Endothelial cell of umbilical vein (primary cell): ENCODE measurements around the gene APOC3. TPM values are rescaled to one million over a fixed set of nuclear protein-coding genes. Genes with fewer than 3 reads are reported as not detected.

Source experiments
- BruUV-seq: library from RNA; stranded (reverse); fragments of 400-500 nt; replicated peaks from 2 replicates; lab custom pipeline; 2021; lab: Mats Ljungman, UMichigan
- CTCF ChIA-PET: fragments of 300-600, 350-600 bp; sonication (Branson Sonifier 250); formaldehyde crosslinking; loops from one replicate; lab custom pipeline; 2021; ENCODE audit warnings: antibody characterized with exemption, inconsistent platforms; lab: Charles Lee
- POLR2A ChIA-PET: fragments of 300-600, 350-600 bp; sonication (Branson Sonifier 250); formaldehyde crosslinking; loops from one replicate; lab custom pipeline; 2021; ENCODE audit warnings: antibody characterized with exemption, inconsistent platforms; lab: Charles Lee
- DNase-seq: peaks from one replicate; pipeline ENCODE4 v3.0.0-alpha.2; 2011; ENCODE audit warnings: low read depth, low spot score
- FAIRE-seq: peaks from 2 replicates; lab custom pipeline; 2011; peaks lifted over from hg19 to GRCh38; lab: Jason Lieb, UNC
- H2AFZ ChIP-seq: 2 replicates; pipeline ENCODE4 v1.6.0; 2012; ENCODE audit warnings: low read depth, low read length, control low read depth, inconsistent platforms
- H3K27ac ChIP-seq: 2 replicates; pipeline ENCODE4 v1.5.1; 2011; ENCODE audit warnings: low read depth, mild to moderate bottlenecking, control low read depth, low read length, moderate library complexity; ENCODE audit not compliant: insufficient read depth
- H3K27me3 ChIP-seq, 2 experiments: 2 replicates each; pipeline versions ENCODE4 v1.6.0 to v1.6.1; 2011; ENCODE audit warnings: low read length in 2 of 2, mixed read lengths in 1 of 2; ENCODE audit not compliant: control insufficient read depth in 2 of 2, insufficient read depth in 2 of 2
- H3K36me3 ChIP-seq, 2 experiments: 2 replicates in 1 of 2; 3 replicates in 1 of 2; pipeline ENCODE4 v1.5.1; 2011; ENCODE audit warnings: low read length in 2 of 2, mild to moderate bottlenecking in 1 of 2, moderate library complexity in 1 of 2; ENCODE audit not compliant: control insufficient read depth in 2 of 2, insufficient read depth in 2 of 2; ENCODE audit errors: extremely low read depth in 1 of 2
- H3K4me1 ChIP-seq: 3 replicates; pipeline ENCODE4 v1.5.1; 2011; ENCODE audit warnings: mild to moderate bottlenecking, low read length; ENCODE audit not compliant: control insufficient read depth, insufficient read depth; ENCODE audit errors: extremely low read depth
- H3K4me2 ChIP-seq: 2 replicates; pipeline ENCODE4 v1.6.1; 2011; ENCODE audit warnings: low read length, control low read depth, mixed read lengths; ENCODE audit not compliant: insufficient read depth
- H3K4me3 ChIP-seq, 3 experiments: fragments of 200-600 bp in 1 of 3; sonication (generic), shearing (Covaris generic) in 1 of 3; replicated peaks in 1 of 3; 2 replicates each; pipeline ENCODE4 v1.5.1; 2011 to 2016; ENCODE audit warnings: control low read depth in 3 of 3, low read length in 3 of 3, mild to moderate bottlenecking in 2 of 3, inconsistent platforms in 1 of 3, low read depth in 1 of 3, moderate library complexity in 1 of 3; ENCODE audit not compliant: insufficient read depth in 1 of 3
- H3K79me2 ChIP-seq: 2 replicates; pipeline ENCODE4 v1.6.0; 2012; ENCODE audit warnings: low read length, inconsistent platforms; ENCODE audit not compliant: control insufficient read depth, insufficient read depth
- H3K9ac ChIP-seq: replicated peaks from 2 replicates; pipeline ENCODE3; 2011; ENCODE audit warnings: low read length, control low read depth; ENCODE audit not compliant: insufficient read depth; ENCODE audit errors: extremely low read depth
- H3K9me1 ChIP-seq: replicated peaks from 3 replicates; pipeline ENCODE4 v1.6.0; 2011; ENCODE audit warnings: mild to moderate bottlenecking, low read length; ENCODE audit not compliant: control insufficient read depth, insufficient read depth; ENCODE audit errors: extremely low read depth
- H3K9me3 ChIP-seq: replicated peaks from 2 replicates; pipeline ENCODE4 v1.5.1; 2012; ENCODE audit warnings: low read length, inconsistent platforms; ENCODE audit not compliant: control insufficient read depth, insufficient read depth
- H4K20me1 ChIP-seq: replicated peaks from 2 replicates; pipeline ENCODE3; 2011; ENCODE audit warnings: mild to moderate bottlenecking, low read length; ENCODE audit not compliant: control insufficient read depth, insufficient read depth; ENCODE audit errors: extremely low read depth
- CTCF ChIP-seq, 2 donors: IDR thresholded peaks; 1 replicate in 1 of 2; 2 replicates in 1 of 2; pipeline ENCODE4 v1.5.1; 2011; ENCODE audit warnings: low read length in 2 of 2, mild to moderate bottlenecking in 2 of 2, moderate library complexity in 2 of 2, control low read depth in 1 of 2, inconsistent platforms in 1 of 2, low read depth in 1 of 2; ENCODE audit not compliant: insufficient read depth in 1 of 2; ENCODE audit errors: extremely low read depth in 1 of 2
- EZH2 ChIP-seq: IDR thresholded peaks from 2 replicates; pipeline ENCODE4 v1.6.1; 2012; ENCODE audit warnings: borderline replicate concordance, low read depth, mild to moderate bottlenecking, moderate library complexity, low read length, inconsistent platforms; ENCODE audit not compliant: severe bottlenecking
- FOS ChIP-seq: IDR thresholded peaks from 2 replicates; pipeline ENCODE4 v1.6.1; 2011; ENCODE audit warnings: mild to moderate bottlenecking, low read length, moderate library complexity, borderline replicate concordance; ENCODE audit not compliant: insufficient read depth
- GATA2 ChIP-seq: IDR thresholded peaks from 2 replicates; pipeline ENCODE4 v1.7.0; 2011; ENCODE audit warnings: low read depth, mild to moderate bottlenecking, moderate library complexity, mixed read lengths, low read length; ENCODE audit not compliant: insufficient read length, insufficient read depth
- JUN ChIP-seq: IDR thresholded peaks from 2 replicates; pipeline ENCODE4 v1.6.1; 2011; ENCODE audit warnings: borderline replicate concordance, low read depth; ENCODE audit not compliant: insufficient read length, insufficient read depth
- MAX ChIP-seq: IDR thresholded peaks from 2 replicates; pipeline ENCODE4 v1.6.1; 2011; ENCODE audit not compliant: insufficient read depth, insufficient read length
- MYC ChIP-seq: IDR thresholded peaks from one replicate; pipeline ENCODE4 v1.6.1; 2011; ENCODE audit warnings: mild to moderate bottlenecking, low read depth, low read length
- POLR2A ChIP-seq: IDR thresholded peaks from 2 replicates; pipeline ENCODE4 v1.6.1; 2012; ENCODE audit warnings: low read depth, mild to moderate bottlenecking, control low read depth, low read length
- POLR2AphosphoS5 ChIP-seq: IDR thresholded peaks from 2 replicates; pipeline ENCODE4 v1.6.1; 2012; ENCODE audit warnings: low read depth, mild to moderate bottlenecking, control low read depth, low read length, moderate library complexity; ENCODE audit not compliant: insufficient read depth
- dilution Hi-C: fragments of 300-500 bp; cut with MboI; formaldehyde crosslinking; loops from one replicate; pipeline ENCODE4 v1.15.0; 2019; ENCODE audit warnings: low sequenced_read_pairs; ENCODE audit not compliant: extremely low pct_ligation_motif_present
- intact Hi-C: fragments of 100-400 bp; cut with micrococcal nuclease; formaldehyde crosslinking; loops from one replicate; pipeline ENCODE4 v1.10.0; 2022
- polyA plus RNA-seq, 4 experiments: library from polyadenylated mRNA; depleted of rRNA in 3 of 4; stranded (reverse) in 3 of 4; unstranded in 1 of 4; fragments of >200 nt; gene quantifications; 2 replicates each; pipeline versions ENCODE4 v1.2.1 to v1.2.3, GENCODE V29; 2011 to 2012; ENCODE audit warnings: missing spikeins in 1 of 4
- total RNA-seq: library from RNA; stranded (reverse); gene quantifications from 2 replicates; pipeline ENCODE4 v1.2.3, GENCODE V29; 2021

The APOC3 gene
- total and polyA plus RNA-seq, 2 donors (not counting 3 experiments of a cell fraction or from before 2014, with no cell fraction given): not detected

- FAIRE-seq (peak; percentile 91), DNase-seq (peak; percentile 94)
- dilution Hi-C loops (no loop called here), intact Hi-C loops (loop anchor here (1.0 to 5.0 kb wide), 3 partner anchors 45 to 270 kb away; partner anchors contain the start of gene APOA5)
- Histone ChIP-seq H3K9me1 (no peaks in the 10 kb centered on the region), H3K79me2 (no peaks in the 10 kb centered on the region), H3K4me2 (peak overlapping the region; percentile 40), H3K27ac (no peak overlapping the region), H4K20me1 (no peaks in the 10 kb centered on the region), H3K36me3 (no peaks in the 10 kb centered on the region), H3K4me3 (peak overlapping the region; percentile 1 to 32 (median 15)), H3K27me3 (no peaks in the 10 kb centered on the region), H2AFZ (peak overlapping the region; percentile 69), H3K9me3 (no peaks in the 10 kb centered on the region), H3K4me1 (peaks cover 6% of the 10 kb centered on the region), H3K9ac (no peak overlapping the region)
- ChIA-PET POLR2A (interaction anchor here (0.5 to 1.2 kb wide), 2 partner anchors 46 to 162 kb away, joined by 4 read pairs; no protein-coding TSS in a partner anchor), CTCF (interaction anchor here (0.5 to 5.0 kb wide), 33 partner anchors 10 to 391 kb away, joined by 3 to 272 read pairs (median 5); partner anchors contain the start of genes APOA4, APOA5, BUD13 and PAFAH1B2)
- BruUV-seq: no TSS peak
- TF ChIP-seq POLR2AphosphoS5 (peak; percentile 68), EZH2 (no peak), GATA2 (no peak), MYC (no peak), FOS (no peak), CTCF (IDR thresholded peaks at IDR 0.05; ENCODE audit: extremely low read depth in 1 of 2, insufficient read depth in 1 of 2, low read depth in 1 of 2, low read length in 2 of 2) (peak; percentile 56 to 81), JUN (no peak), POLR2A (no peak), MAX (peak; percentile 37)
These were observed 6.3 kb downstream of the APOC3 start for GRCh38 chr11:116835791-116836631.
